ENCODE measurements around the gene CAND1. TPM values are rescaled to one million over a fixed set of nuclear protein-coding genes. Genes with fewer than 3 reads are reported as not detected.

Gene CAND1
- total and polyA plus RNA-seq, 2 of the 8 experiments (the other 6 are each of a cell fraction or from before 2014, with no cell fraction given): 39.4 to 271 TPM

DNA sequence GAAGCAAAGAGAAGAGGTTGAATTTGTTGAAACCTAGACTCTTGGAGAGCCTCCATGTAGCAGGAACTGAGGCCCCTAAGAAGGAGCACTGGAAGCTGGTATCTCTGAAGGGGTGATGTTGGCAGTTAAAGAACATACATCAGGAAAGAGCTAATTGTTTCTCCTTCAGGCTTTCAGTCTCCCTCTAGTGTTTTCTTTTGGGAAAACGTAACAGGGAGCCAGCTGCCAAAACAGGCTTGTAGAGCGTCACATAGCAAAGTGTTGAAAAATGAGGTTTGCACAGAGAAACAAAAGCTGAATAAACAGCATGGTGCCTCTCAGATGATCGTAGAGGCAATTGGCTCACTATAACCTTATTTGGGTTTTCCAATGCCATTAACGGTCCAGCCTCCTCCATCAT lies 46.9 kb upstream of the CAND1 start (continued):
- TF ChIP-seq, protein P1, sequence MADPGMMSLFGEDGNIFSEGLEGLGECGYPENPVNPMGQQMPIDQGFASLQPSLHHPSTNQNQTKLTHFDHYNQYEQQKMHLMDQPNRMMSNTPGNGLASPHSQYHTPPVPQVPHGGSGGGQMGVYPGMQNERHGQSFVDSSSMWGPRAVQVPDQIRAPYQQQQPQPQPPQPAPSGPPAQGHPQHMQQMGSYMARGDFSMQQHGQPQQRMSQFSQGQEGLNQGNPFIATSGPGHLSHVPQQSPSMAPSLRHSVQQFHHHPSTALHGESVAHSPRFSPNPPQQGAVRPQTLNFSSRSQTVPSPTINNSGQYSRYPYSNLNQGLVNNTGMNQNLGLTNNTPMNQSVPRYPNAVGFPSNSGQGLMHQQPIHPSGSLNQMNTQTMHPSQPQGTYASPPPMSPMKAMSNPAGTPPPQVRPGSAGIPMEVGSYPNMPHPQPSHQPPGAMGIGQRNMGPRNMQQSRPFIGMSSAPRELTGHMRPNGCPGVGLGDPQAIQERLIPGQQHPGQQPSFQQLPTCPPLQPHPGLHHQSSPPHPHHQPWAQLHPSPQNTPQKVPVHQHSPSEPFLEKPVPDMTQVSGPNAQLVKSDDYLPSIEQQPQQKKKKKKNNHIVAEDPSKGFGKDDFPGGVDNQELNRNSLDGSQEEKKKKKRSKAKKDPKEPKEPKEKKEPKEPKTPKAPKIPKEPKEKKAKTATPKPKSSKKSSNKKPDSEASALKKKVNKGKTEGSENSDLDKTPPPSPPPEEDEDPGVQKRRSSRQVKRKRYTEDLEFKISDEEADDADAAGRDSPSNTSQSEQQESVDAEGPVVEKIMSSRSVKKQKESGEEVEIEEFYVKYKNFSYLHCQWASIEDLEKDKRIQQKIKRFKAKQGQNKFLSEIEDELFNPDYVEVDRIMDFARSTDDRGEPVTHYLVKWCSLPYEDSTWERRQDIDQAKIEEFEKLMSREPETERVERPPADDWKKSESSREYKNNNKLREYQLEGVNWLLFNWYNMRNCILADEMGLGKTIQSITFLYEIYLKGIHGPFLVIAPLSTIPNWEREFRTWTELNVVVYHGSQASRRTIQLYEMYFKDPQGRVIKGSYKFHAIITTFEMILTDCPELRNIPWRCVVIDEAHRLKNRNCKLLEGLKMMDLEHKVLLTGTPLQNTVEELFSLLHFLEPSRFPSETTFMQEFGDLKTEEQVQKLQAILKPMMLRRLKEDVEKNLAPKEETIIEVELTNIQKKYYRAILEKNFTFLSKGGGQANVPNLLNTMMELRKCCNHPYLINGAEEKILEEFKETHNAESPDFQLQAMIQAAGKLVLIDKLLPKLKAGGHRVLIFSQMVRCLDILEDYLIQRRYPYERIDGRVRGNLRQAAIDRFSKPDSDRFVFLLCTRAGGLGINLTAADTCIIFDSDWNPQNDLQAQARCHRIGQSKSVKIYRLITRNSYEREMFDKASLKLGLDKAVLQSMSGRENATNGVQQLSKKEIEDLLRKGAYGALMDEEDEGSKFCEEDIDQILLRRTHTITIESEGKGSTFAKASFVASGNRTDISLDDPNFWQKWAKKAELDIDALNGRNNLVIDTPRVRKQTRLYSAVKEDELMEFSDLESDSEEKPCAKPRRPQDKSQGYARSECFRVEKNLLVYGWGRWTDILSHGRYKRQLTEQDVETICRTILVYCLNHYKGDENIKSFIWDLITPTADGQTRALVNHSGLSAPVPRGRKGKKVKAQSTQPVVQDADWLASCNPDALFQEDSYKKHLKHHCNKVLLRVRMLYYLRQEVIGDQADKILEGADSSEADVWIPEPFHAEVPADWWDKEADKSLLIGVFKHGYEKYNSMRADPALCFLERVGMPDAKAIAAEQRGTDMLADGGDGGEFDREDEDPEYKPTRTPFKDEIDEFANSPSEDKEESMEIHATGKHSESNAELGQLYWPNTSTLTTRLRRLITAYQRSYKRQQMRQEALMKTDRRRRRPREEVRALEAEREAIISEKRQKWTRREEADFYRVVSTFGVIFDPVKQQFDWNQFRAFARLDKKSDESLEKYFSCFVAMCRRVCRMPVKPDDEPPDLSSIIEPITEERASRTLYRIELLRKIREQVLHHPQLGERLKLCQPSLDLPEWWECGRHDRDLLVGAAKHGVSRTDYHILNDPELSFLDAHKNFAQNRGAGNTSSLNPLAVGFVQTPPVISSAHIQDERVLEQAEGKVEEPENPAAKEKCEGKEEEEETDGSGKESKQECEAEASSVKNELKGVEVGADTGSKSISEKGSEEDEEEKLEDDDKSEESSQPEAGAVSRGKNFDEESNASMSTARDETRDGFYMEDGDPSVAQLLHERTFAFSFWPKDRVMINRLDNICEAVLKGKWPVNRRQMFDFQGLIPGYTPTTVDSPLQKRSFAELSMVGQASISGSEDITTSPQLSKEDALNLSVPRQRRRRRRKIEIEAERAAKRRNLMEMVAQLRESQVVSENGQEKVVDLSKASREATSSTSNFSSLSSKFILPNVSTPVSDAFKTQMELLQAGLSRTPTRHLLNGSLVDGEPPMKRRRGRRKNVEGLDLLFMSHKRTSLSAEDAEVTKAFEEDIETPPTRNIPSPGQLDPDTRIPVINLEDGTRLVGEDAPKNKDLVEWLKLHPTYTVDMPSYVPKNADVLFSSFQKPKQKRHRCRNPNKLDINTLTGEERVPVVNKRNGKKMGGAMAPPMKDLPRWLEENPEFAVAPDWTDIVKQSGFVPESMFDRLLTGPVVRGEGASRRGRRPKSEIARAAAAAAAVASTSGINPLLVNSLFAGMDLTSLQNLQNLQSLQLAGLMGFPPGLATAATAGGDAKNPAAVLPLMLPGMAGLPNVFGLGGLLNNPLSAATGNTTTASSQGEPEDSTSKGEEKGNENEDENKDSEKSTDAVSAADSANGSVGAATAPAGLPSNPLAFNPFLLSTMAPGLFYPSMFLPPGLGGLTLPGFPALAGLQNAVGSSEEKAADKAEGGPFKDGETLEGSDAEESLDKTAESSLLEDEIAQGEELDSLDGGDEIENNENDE (IDR thresholded peaks at IDR 0.05; ENCODE audit: insufficient replicate concordance, low read length): no peak
- TF ChIP-seq NRF1 (IDR thresholded peaks at IDR 0.05; ENCODE audit: low read depth, low read length): no peak
- peak; percentile 67 to 69 for TF ChIP-seq RAD21 (IDR thresholded peaks at IDR 0.05 in 1 of 2, conservative IDR thresholded peaks at IDR 0.05 in 1 of 2; ENCODE audit: low read depth in 2 of 2, low read length in 2 of 2)
- TF ChIP-seq CTBP2 (IDR thresholded peaks at IDR 0.05; ENCODE audit: borderline replicate concordance, insufficient read depth, insufficient read length, low read length): no peak
